Effector CD4-positive, alpha-beta T cell (primary cell): ENCODE data around the gene CNNM3.
A peak's percentile ranks its signal among the peaks of the same experiment; 100 is the strongest.

Experiments
- DNase-seq: peaks from one replicate; pipeline ENCODE4 v3.0.0-alpha.2; 2020

Gene CNNM3

GRCh38 chr2:96819128-96819875 lies 3.2 kb downstream of the CNNM3 start:
- DNase-seq: no peak

GRCh38 chr2:96819876-96820511 lies 3.9 kb downstream of the CNNM3 start:
- DNase-seq: no peak

DNA sequence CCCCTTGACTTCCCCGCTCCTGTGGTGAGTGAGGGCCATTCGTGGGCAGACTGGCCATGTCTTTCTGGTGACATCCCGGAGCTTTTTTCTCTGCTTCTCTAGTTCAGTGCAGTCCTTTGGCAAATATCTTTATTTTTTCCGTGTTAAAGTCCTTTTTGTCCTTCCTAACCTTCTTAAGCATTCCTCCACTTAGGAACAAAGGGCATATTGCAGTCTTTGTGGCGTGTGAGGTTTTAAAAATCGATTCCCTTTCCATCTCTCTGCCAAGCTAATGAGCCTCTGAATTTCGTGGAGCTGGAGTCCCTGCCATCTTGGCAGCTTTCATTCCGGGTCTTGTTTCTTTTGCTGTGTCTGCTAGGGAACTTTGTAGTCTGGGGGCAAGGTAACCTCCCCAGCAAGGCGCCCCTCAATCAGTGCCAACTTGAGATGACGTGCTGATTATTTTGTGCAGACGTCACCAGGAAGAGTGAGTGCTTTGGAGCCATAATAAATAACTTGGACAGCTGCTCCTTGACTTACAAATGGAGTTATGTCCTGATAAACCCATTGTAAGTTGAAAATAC lies 5.1 kb downstream of the CNNM3 start:
- no peak for DNase-seq

DNA sequence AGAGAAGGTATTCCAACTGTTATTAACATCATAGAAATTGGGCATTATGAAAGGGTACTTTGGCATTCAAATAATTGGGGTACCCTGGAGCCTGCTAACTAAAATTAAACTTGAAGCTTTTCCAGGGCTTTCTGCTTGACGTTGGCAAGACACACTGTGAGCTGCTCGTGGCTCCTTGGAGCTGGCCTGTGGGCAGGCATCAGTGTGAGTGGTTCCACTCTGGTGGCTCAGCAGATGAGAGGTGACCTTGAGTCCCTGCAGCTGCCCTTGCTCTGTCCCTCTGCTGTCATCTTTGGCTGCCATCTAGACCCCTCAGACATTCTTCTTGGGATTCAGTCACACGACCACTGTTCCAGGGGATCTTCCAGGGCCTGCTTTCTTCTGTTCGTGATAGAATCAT lies 6.7 kb downstream of the CNNM3 start:
- DNase-seq: no peak

- DNase-seq: no peak
Observed at GRCh38 chr2:96823198-96823597, 7.1 kb downstream of the CNNM3 start.

DNA sequence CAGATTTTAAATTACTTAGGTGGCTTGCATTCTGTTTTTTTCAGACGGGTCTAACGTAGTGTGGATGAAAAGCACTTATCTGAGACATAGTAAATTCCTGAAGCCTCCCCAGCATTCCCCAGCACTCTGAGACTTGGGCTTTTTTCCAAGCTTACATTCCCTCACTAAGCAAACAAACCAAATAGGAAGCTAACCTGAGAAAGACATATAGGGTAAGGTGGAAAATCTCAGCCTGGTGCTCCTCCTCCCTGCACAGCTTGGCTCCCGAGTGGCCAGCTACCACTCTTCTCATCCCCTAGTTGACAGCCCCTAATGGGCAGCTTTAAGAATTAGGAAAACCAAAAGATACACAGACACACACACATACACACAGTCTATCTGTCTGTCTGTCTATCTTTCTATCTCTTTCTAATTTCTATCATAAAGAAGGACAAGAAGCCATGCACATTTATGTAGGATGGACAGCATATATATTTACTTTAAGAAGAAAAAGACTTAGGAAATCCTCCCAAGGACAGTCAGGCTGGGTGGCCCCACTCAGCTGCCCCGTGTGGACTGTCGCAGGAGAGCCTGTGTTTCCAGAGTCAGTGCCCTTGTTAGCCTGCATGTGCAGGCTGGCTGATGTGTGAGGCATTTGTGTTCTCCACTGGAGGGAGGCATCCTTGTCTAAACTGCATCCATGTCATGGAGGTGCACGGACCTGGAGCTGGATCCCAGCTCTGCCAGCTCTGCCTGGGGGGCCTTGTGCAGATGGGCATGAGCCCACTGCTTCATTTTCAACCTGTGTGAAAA lies 8.2 kb downstream of the CNNM3 start:
- no peak for DNase-seq

DNA sequence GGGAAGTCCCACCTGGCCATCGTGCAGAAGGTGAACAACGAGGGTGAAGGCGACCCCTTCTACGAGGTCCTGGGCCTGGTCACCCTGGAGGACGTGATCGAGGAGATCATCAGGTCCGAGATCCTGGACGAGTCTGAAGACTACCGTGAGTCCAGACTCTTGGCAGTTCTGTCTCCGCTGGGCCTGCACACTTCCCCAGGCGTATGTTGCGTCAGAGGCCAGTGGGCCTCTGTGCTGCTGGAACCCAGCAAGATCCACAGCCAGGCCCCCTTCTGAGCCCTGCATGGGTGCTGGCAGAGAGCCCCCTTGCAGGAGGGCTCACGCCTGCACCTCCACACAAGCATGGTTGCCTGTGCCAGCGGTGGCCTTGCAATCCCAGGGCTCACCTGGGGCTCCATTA lies 9.0 kb downstream of the CNNM3 start:
- no peak for DNase-seq

DNA sequence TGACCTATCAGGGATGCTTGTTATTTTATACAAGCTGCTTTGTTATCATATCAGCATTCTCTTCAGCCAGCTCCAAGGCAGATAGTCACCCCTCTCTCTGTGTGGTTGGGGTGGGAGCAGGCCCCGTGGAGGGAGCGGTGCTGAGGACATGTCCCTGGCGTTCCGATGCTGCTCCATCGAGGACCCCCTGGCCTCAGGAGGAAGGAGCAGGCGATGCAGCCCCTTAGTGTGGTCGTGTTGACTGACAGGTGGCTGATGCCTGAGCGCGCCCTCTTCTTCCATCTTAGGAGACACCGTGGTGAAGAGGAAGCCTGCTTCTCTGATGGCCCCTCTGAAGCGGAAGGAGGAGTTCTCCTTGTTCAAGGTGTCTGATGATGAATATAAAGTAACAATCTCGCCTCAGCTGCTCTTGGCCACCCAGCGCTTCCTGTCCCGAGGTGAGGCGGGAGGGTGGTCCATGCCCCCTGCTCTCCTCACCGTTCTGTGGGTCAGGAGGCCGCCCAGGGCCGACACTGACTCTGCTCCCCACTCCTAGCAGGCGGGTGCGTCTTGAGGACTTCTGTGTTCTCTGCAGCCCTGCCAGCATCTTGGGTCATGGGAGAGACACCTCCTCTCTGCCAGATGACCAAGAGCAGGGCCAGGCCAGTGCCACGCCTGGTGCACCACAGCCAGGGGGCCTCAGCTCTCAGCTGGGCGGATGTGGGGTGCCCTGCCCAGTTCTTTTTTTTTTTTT lies 10.6 kb downstream of the CNNM3 start:
- no peak for DNase-seq

GRCh38 chr2:96828436-96828835 lies 12.4 kb downstream of the CNNM3 start:
- DNase-seq: no peak

- no peak for DNase-seq
Observed at GRCh38 chr2:96828874-96829273, 12.8 kb downstream of the CNNM3 start.

GRCh38 chr2:96830044-96830562 lies 14.0 kb downstream of the CNNM3 start:
- no peak for DNase-seq

- no peak for DNase-seq
Observed at GRCh38 chr2:96831679-96832078, 15.6 kb downstream of the CNNM3 start.

GRCh38 chr2:96832408-96832753 lies 16.3 kb downstream of the CNNM3 start:
- DNase-seq: no peak

DNA sequence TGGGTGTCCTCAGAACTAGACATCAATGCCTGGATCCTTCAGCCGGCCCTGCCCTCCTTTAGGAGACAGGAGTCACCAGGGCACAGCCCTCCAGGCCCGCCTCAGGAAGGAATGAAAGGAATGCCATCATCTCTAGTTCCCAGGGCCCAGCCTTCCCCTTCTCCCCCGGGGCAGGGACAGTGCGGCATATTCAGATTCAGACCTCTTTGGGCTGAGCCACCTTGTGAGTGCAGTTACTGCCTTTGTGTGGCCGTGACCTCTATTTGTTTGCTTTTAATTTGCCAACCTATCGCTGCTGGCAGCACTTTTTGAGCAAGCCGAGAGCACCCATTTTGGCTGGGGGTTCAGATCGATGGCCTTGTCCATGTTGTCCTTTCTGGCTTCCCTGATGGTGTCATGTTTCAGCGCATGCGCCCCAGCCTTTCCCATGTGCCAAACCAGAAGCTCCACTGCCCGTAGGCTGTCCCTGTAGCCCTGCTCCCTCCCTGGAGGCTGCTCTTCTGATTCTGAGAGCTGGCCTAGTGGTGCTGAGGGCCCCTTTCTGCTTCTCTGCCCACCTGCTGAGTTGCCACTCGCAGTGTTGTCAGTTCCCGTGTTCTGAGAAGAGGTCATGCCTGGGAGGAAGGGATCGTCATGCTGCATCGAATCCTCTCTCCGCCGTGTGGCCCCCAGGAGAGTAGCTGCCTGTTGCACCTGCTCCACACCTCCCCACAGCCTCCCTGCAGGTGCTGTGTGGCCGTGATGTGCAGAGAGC lies 16.9 kb downstream of the CNNM3 start:
- no peak for DNase-seq

DNA sequence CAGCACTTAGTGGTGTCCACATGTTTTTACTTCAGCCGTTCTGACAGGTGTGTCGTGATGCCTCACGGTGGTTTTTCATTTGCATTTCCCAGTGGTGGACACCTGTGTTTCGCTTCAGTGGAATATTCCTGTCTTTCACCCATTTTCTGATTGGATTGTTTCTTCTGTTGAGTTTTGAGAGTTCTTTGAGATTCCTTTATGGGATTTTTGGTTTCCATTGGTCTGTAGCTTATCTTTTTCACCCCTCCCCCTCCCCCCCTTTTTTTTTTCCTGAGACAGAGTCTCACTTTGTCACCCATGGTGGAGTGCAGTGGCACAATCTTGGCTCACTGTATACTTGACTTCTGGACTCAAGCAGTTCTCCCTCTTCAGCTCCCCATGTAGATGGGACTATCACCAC lies 19.8 kb downstream of the CNNM3 start:
- DNase-seq: no peak

GRCh38 chr2:96837575-96837974 lies 21.5 kb downstream of the CNNM3 start:
- no peak for DNase-seq

GRCh38 chr2:96838345-96839292 lies 22.6 kb downstream of the CNNM3 start:
- no peak for DNase-seq

GRCh38 chr2:96839293-96839874 lies 23.3 kb downstream of the CNNM3 start:
- peak; percentile 65 for DNase-seq

GRCh38 chr2:96839875-96840850 lies 24.1 kb downstream of the CNNM3 start:
- no peak for DNase-seq
